ENCODE measurements around the gene EGFL7. TPM values are rescaled to one million over a fixed set of nuclear protein-coding genes. Genes with fewer than 3 reads are reported as not detected.

EGFL7 gene
- total RNA-seq, 1 donor = 2.1 TPM

- Histone ChIP-seq H3K27me3 (ENCODE audit: insufficient read depth, low read length) (peaks cover 71% of the 10 kb centered on the region), H3K9me3 (ENCODE audit: low read depth, low read length) (no peaks in the 10 kb centered on the region), H3K4me3 (ENCODE audit: low read length) (no peak overlapping the region), H3K4me1 (ENCODE audit: insufficient read depth, low read length) (peaks cover 31% of the 10 kb centered on the region)
Measured at GRCh38 chr9:136658849-136659535, 3.7 kb upstream of the EGFL7 start.

- Histone ChIP-seq H3K4me3 (ENCODE audit: low read length) (no peak overlapping the region), H3K27me3 (ENCODE audit: insufficient read depth, low read length) (peaks cover 78% of the 10 kb centered on the region), H3K9me3 (ENCODE audit: low read depth, low read length) (no peaks in the 10 kb centered on the region), H3K4me1 (ENCODE audit: insufficient read depth, low read length) (peaks cover 34% of the 10 kb centered on the region)
Measured at GRCh38 chr9:136659861-136660784, 2.6 kb upstream of the EGFL7 start.

GRCh38 chr9:136660971-136661550 is 1.7 kb upstream of the EGFL7 start:
- Histone ChIP-seq H3K4me1 (ENCODE audit: insufficient read depth, low read length) (peaks cover 30% of the 10 kb centered on the region), H3K4me3 (ENCODE audit: low read length) (no peak overlapping the region), H3K27me3 (ENCODE audit: insufficient read depth, low read length) (peaks cover 74% of the 10 kb centered on the region), H3K9me3 (ENCODE audit: low read depth, low read length) (no peaks in the 10 kb centered on the region)

GRCh38 chr9:136661641-136662325 is 933 bp upstream of the EGFL7 start:
- H3K4me1 ChIP-seq (ENCODE audit: insufficient read depth, low read length) = peaks cover 23% of the 10 kb centered on the region
- no peak overlapping the region for H3K4me3 ChIP-seq (ENCODE audit: low read length)
- peaks cover 69% of the 10 kb centered on the region for H3K27me3 ChIP-seq (ENCODE audit: insufficient read depth, low read length)

GRCh38 chr9:136662326-136662655 is 425 bp upstream of the EGFL7 start:
- peaks cover 70% of the 10 kb centered on the region for H3K27me3 ChIP-seq (ENCODE audit: insufficient read depth, low read length)

More at GRCh38 chr9:136661641-136662325, 933 bp upstream of the EGFL7 start:
- no peaks in the 10 kb centered on the region for H3K9me3 ChIP-seq (ENCODE audit: low read depth, low read length)

GRCh38 chr9:136664000-136664915 is 1.5 kb downstream of the EGFL7 start:
- H3K4me1 ChIP-seq (ENCODE audit: insufficient read depth, low read length) = peaks cover 7% of the 10 kb centered on the region
- no peaks in the 10 kb centered on the region for H3K9me3 ChIP-seq (ENCODE audit: low read depth, low read length)
- H3K4me3 ChIP-seq (ENCODE audit: low read length) = no peak overlapping the region
- H3K27me3 ChIP-seq (ENCODE audit: insufficient read depth, low read length) = peaks cover 53% of the 10 kb centered on the region

More at GRCh38 chr9:136662326-136662655, 425 bp upstream of the EGFL7 start:
- H3K4me1 ChIP-seq (ENCODE audit: insufficient read depth, low read length) = peaks cover 18% of the 10 kb centered on the region
- no peak overlapping the region for H3K4me3 ChIP-seq (ENCODE audit: low read length)
- H3K9me3 ChIP-seq (ENCODE audit: low read depth, low read length) = no peaks in the 10 kb centered on the region

- no peak overlapping the region for H3K4me3 ChIP-seq (ENCODE audit: low read length)
- peaks cover 6% of the 10 kb centered on the region for H3K4me1 ChIP-seq (ENCODE audit: insufficient read depth, low read length)
- H3K9me3 ChIP-seq (ENCODE audit: low read depth, low read length) = no peaks in the 10 kb centered on the region
- H3K27me3 ChIP-seq (ENCODE audit: insufficient read depth, low read length) = peaks cover 47% of the 10 kb centered on the region
Measured at GRCh38 chr9:136665111-136665703, 2.5 kb downstream of the EGFL7 start.

GRCh38 chr9:136665704-136666371 is 3.1 kb downstream of the EGFL7 start:
- Histone ChIP-seq H3K27me3 (ENCODE audit: insufficient read depth, low read length) (peaks cover 41% of the 10 kb centered on the region), H3K9me3 (ENCODE audit: low read depth, low read length) (no peaks in the 10 kb centered on the region), H3K4me1 (ENCODE audit: insufficient read depth, low read length) (peaks cover 6% of the 10 kb centered on the region), H3K4me3 (ENCODE audit: low read length) (no peak overlapping the region)

- Histone ChIP-seq H3K4me1 (ENCODE audit: insufficient read depth, low read length) (peaks cover 6% of the 10 kb centered on the region), H3K27me3 (ENCODE audit: insufficient read depth, low read length) (peaks cover 39% of the 10 kb centered on the region), H3K9me3 (ENCODE audit: low read depth, low read length) (no peaks in the 10 kb centered on the region), H3K4me3 (ENCODE audit: low read length) (no peak overlapping the region)
Measured at GRCh38 chr9:136666372-136667213, 3.9 kb downstream of the EGFL7 start.

- Histone ChIP-seq H3K27me3 (ENCODE audit: insufficient read depth, low read length) (peaks cover 35% of the 10 kb centered on the region), H3K9me3 (ENCODE audit: low read depth, low read length) (no peaks in the 10 kb centered on the region), H3K4me3 (ENCODE audit: low read length) (no peak overlapping the region), H3K4me1 (ENCODE audit: insufficient read depth, low read length) (peaks cover 6% of the 10 kb centered on the region)
Measured at GRCh38 chr9:136667214-136667939, 4.7 kb downstream of the EGFL7 start.

- Histone ChIP-seq H3K9me3 (ENCODE audit: low read depth, low read length) (no peaks in the 10 kb centered on the region), H3K4me3 (ENCODE audit: low read length) (no peak overlapping the region), H3K27me3 (ENCODE audit: insufficient read depth, low read length) (peaks cover 30% of the 10 kb centered on the region), H3K4me1 (ENCODE audit: insufficient read depth, low read length) (peaks cover 6% of the 10 kb centered on the region)
Measured at GRCh38 chr9:136667940-136668760, 5.4 kb downstream of the EGFL7 start.
